Subcutaneous abdominal adipose tissue (tissue), 5 donors: Measurements from ENCODE around the gene SPACA6.

ENCODE experiments used
- H3K27ac ChIP-seq: one replicate; pipeline ENCODE4 v1.7.0; 2013; ENCODE audit warnings: low read depth, mild to moderate bottlenecking, inconsistent platforms, low read length, moderate library complexity
- H3K27me3 ChIP-seq, 5 donors: one replicate each; pipeline ENCODE4 v1.7.0; 2013; ENCODE audit warnings: low read length in 5 of 5, inconsistent platforms in 1 of 5; ENCODE audit not compliant: control insufficient read depth in 5 of 5, insufficient read depth in 4 of 5
- H3K36me3 ChIP-seq, 5 donors: one replicate each; pipeline ENCODE4 v1.7.0; 2013; ENCODE audit warnings: low read length in 5 of 5; ENCODE audit not compliant: control insufficient read depth in 5 of 5, insufficient read depth in 5 of 5
- H3K4me1 ChIP-seq, 5 donors: one replicate each; pipeline ENCODE4 v1.7.0; 2013; ENCODE audit warnings: low read length in 5 of 5, mild to moderate bottlenecking in 3 of 5, moderate library complexity in 1 of 5; ENCODE audit not compliant: control insufficient read depth in 5 of 5, insufficient read depth in 5 of 5
- H3K4me3 ChIP-seq, 5 donors: one replicate each; pipeline ENCODE4 v1.7.0; 2013; ENCODE audit warnings: low read length in 5 of 5, low read depth in 1 of 5
- H3K9ac ChIP-seq, 5 donors: one replicate each; pipeline ENCODE4 v1.7.0; 2013; ENCODE audit warnings: low read length in 5 of 5, mild to moderate bottlenecking in 4 of 5, moderate library complexity in 3 of 5
- H3K9me3 ChIP-seq, 5 donors: one replicate each; pipeline ENCODE4 v1.7.0; 2013; ENCODE audit warnings: low read length in 5 of 5; ENCODE audit not compliant: control insufficient read depth in 5 of 5
- donor health status: healthy.
- donor health status: healthy.
- donor health status: healthy.
- donor health status: healthy.
- donor health status: healthy.

SPACA6 gene

DNA sequence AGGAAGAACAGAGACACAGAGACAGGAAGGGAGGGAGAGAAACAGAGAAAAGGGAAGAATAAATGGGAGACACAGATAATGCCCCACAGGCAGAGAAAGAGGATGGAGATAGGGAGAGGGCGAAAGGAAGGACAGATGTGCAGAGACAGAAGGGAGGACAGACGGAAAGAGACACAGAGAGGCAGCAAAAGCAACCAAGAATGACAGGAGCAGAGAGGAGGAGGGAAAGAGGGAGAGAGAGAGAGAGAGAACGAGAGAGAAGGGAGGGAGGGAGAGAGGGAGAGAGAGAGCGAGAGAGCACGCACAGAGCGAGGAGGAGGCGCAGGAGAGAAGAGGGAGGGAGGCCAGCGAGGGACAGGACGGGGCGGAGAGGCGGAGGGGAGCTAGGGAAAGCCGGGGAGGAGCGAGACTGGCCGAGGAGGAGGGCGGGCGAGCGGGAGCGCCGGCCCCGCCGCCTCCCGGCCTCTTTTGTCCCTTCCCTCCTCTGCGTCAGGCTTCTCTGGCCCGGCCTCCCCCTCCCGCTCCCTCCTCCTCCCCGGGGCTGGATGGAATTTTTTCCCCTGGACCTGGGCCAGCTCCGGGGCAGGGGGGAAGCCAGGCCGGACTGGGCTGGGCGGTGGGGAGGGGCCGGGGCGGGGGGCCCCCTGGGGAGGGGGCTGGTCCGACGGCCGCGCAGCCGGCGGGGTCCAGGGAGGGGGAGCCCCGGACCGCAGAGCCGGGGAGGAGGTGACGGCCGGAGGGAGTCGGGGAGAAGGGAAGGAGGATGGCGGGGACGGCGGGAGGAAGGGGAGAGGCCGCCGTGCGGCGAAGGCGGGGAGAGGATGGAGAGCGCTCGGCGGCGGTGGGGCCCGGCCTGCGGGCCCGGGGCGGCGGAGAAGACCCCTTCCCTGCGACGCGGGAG is 4.2 kb upstream of the SPACA6 start:
- Histone ChIP-seq H3K9ac (peak overlapping the region; percentile 72 to 83 (median 81)), H3K9me3 (no peaks in the 10 kb centered on the region), H3K36me3 (peaks cover 0 to 11% (median 3%) of the 10 kb centered on the region in 5 donors), H3K4me1 (peaks cover 8 to 48% (median 44%) of the 10 kb centered on the region in 5 donors), H3K4me3 (peak overlapping the region; percentile 67 to 91 (median 81)), H3K27me3 (no peaks in the 10 kb centered on the region), H3K27ac (peak overlapping the region; percentile 94)

DNA sequence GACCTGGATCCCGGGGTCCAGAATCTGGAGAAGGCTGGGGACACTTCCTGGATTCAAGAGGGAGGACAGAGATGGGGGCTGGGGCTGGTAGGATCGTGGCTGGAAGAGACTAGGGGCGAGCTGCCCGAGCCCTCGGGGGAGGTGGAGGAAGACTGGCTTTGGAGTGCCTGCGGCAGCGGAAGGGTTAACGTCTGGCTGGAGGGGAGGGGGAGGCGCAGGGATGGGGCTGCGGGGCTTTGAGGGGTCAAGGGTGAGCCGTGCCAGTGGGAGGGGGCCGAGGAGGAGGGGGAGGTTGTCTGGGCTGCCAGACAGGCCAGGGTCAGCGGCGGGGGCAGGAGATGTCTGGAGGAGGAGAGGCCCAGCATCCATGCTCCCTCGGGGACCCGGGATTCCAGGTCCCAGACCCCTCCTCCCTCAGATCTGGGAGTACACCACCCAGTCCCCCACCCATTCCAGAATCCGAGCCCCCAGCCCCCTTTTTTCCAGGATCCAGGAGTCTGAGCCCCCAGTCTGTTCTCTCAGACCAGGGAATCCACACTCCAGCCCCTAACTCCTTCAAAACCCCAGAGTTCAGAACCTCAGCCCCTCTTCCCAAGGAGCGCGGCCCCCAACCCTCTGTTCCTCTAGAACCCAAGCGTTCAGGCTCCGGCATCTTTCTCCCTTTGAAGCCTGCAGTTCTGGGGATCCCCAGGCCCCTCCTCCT is 3.2 kb upstream of the SPACA6 start:
- Histone ChIP-seq H3K9ac (peak overlapping the region; percentile 48 to 96 (median 84)), H3K4me1 (peaks cover 8 to 48% (median 44%) of the 10 kb centered on the region in 5 donors), H3K27ac (peak overlapping the region; percentile 94)

DNA sequence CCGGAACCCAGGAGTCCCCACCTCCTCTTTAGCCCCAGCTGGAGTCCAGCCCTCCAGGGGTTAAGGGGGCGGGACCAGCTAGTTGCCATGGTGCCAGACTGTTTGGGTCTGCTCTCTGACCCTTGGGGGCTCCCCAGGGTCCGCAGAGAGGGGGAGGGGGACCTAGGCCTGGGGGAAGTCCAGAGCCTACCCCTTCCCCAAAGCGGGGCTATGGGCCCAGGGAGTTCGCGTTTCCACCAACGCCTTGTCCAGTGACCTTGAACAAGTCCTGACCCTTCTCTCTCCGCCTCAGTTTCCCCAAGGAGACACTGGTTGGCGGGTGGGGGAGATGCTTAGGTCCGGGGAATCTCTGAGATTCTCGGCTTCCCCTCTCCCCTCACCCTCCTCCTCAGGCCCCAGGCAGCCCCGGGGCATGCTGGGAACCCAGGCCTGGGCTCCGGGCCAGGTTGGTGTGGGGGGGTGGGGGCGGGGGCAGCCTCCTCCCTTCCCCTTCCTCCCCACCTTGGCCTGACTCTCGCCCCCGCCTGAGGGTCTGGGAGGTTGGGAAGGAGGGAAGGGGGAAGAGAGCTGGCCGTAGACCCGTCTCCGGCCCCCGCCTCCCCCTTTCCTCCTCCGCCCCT is 2.6 kb upstream of the SPACA6 start:
- peak overlapping the region; percentile 94 for H3K27ac ChIP-seq
- peak overlapping the region; percentile 48 to 96 (median 84) for H3K9ac ChIP-seq
- no peaks in the 10 kb centered on the region for H3K9me3 ChIP-seq
- H3K36me3 ChIP-seq, result peaks cover 0 to 27% (median 15%) of the 10 kb centered on the region in 5 donors
- H3K27me3 ChIP-seq, result no peaks in the 10 kb centered on the region
- peak overlapping the region; percentile 67 to 91 (median 81) for H3K4me3 ChIP-seq
- H3K4me1 ChIP-seq, result peaks cover 8 to 48% (median 44%) of the 10 kb centered on the region in 5 donors

More for the DNA sequence above, 3.2 kb upstream of the SPACA6 start:
- Histone ChIP-seq H3K27me3 (no peaks in the 10 kb centered on the region), H3K4me3 (peak overlapping the region; percentile 67 to 91 (median 81)), H3K9me3 (no peaks in the 10 kb centered on the region), H3K36me3 (peaks cover 0 to 20% (median 9%) of the 10 kb centered on the region in 5 donors)

DNA sequence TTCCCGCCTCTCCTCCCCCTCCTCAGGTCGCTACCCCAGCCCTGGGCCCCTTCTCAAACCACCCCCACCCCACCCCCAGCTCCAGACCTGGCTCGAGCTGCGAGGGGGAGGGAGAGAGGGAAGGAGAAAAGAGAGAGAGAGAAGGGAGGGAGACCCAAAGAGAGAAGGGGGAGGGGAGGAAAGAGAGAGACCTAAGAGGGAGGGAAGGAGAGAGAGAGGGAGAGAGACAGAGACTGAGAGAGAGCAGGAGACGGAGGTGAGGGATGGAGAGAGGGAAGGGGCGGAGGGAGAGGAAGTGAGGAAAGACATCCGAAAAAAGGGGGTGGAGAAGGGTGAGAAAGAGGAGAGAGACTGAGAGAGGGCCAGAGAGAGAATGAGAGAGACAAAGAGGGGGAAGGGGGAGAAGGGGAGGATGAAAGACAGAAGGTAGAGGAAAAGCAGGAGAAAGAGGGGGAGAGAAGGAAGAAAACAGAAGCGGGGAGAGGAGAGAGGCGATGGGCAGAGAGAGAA is 2.0 kb upstream of the SPACA6 start:
- Histone ChIP-seq H3K4me1 (peaks cover 8 to 48% (median 44%) of the 10 kb centered on the region in 5 donors), H3K4me3 (peak overlapping the region; percentile 25 to 91 (median 73)), H3K27me3 (no peaks in the 10 kb centered on the region), H3K27ac (peak overlapping the region; percentile 94), H3K36me3 (peaks cover 0 to 33% (median 19%) of the 10 kb centered on the region in 5 donors), H3K9me3 (no peaks in the 10 kb centered on the region), H3K9ac (peak overlapping the region; percentile 52 to 96 (median 74))

DNA sequence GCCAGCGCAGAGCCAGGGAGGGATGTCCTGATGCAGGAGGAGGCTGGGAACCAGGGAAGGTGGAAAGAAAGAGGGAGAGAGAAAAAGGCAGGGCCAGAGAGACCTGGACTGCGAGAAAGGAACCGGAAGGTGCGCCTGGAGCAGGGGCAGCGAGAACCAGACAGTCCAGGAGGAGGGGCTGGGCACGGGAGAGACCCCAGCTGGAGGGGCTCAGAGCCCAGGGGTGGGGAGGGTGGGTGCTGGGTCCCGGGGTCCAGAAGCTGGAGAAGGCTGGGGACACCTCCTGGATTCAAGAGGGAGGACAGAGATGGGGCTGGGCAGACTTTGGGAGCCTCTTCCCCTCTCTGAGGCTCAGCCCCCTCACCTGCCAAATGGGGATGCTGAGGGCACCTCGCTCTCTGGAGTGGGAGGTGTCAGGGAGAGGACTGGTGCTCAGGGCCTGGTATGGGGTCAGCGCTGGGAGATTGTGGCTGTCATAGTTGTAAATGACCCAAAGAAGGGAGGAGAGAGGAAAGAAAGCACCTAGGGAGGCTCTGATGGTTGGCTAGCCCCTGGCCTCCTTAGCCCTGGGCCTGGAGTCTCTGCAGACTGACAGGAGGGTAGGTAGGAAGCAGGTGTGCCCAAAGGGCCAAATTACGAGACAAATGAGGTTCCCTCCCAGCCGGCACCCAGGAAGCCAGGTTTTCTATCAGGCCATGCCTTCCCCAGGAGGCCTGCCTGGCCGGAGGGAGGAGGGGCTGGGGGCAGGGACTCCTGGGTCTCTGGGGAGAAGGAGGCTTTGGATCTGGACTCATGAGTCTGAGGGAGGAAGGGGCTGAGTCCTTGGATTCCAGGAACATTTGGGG is 1.3 kb upstream of the SPACA6 start:
- Histone ChIP-seq H3K27me3 (no peaks in the 10 kb centered on the region), H3K4me1 (peaks cover 8 to 48% (median 44%) of the 10 kb centered on the region in 5 donors), H3K27ac (peak overlapping the region; percentile 94), H3K9me3 (no peaks in the 10 kb centered on the region), H3K9ac (peak overlapping the region; percentile 15 to 84 (median 59)), H3K4me3 (peak overlapping the region; percentile 25 to 91 (median 73)), H3K36me3 (peaks cover 0 to 39% (median 25%) of the 10 kb centered on the region in 5 donors)

DNA sequence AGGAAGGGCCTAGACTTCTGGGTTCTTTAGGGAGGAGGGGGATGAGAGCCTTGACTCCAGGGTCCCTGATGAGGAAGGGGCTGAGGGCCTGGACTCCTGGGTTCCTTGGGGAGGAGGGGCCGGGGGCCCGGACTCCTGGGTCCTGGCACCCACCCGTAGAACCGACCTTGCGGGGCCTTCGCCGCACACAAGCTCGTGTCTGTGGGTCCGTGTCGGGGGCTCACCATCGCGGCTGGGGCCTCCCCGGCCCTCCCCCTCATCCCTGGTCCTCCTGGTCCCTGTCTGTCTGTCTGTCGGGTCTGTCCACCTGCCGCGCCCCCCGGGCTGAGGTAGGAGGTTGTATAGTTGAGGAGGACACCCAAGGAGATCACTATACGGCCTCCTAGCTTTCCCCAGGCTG is 662 bp upstream of the SPACA6 start:
- peak overlapping the region; percentile 94 for H3K27ac ChIP-seq
- peak overlapping the region; percentile 15 to 74 (median 34) for H3K9ac ChIP-seq
- peaks cover 0 to 46% (median 32%) of the 10 kb centered on the region in 5 donors for H3K36me3 ChIP-seq
- H3K4me1 ChIP-seq, result peaks cover 8 to 46% (median 43%) of the 10 kb centered on the region in 5 donors
- H3K9me3 ChIP-seq, result no peaks in the 10 kb centered on the region
- no peak overlapping the region for H3K4me3 ChIP-seq
- no peaks in the 10 kb centered on the region for H3K27me3 ChIP-seq

DNA sequence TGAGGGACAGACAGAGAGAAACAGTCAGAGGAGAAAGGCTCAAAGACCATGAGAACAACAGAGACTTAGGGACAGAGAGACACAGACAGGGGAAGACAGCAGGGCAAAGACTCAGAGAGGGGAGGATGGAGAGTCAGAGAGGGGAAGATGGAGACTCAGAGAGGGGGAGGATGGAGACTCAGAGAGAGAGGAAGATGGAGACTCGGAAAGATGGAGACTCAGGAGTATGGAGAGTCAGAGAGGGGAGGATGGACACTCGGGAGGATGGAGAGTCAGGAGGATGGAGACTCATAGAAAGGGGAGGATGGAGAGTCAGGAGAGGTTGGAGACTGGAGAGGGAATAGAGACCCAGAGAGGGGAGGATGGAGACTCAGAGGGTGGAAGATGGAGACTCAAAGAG is 689 bp downstream of the SPACA6 start:
- Histone ChIP-seq H3K27ac (no peak overlapping the region), H3K36me3 (peaks cover 0 to 60% (median 45%) of the 10 kb centered on the region in 5 donors), H3K27me3 (no peaks in the 10 kb centered on the region)

DNA sequence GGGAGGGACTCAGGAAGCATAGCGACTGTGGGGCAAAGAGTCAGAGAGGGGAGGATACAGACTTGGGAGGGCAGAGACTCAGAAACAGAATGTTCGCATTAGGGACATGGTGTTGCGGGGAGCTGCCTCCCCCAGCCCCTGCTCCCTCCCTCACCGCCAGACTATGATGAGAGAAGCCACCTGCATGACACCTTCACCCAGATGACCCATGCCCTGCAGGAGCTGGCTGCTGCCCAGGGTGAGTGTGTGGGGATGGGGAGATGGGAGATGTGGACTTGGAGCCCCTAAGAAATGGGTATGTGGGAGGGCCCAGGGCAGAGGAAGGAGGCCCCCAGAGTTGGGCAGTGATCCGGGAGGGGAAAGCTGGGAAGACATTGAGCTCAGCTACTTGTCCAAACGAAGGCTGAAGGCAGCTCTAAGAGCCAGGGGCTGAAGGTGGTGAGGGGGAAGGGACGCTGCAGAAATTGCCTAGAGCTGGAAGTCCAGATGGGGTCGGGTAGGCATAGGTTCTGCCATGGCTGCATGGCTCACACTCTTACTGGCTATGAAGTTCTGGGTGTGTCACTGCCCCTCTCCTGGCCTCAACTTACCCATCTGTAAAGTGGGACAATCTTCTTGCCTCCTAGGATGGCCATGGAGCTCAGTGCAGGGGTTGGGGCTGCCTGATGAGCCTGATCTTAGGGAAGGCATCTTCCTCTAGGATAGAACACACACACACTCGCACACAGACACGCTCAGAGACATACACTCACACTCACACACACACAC is 1.4 kb downstream of the SPACA6 start:
- H3K36me3 ChIP-seq, result peaks cover 0 to 66% (median 51%) of the 10 kb centered on the region in 5 donors
- H3K4me1 ChIP-seq, result peaks cover 3 to 31% (median 30%) of the 10 kb centered on the region in 5 donors
- no peaks in the 10 kb centered on the region for H3K9me3 ChIP-seq
- H3K9ac ChIP-seq, result no peak overlapping the region
- H3K4me3 ChIP-seq, result no peak overlapping the region
- no peaks in the 10 kb centered on the region for H3K27me3 ChIP-seq
- H3K27ac ChIP-seq, result no peak overlapping the region

More for the DNA sequence above, 689 bp downstream of the SPACA6 start:
- Histone ChIP-seq H3K4me1 (peaks cover 3 to 33% (median 30%) of the 10 kb centered on the region in 5 donors), H3K9me3 (no peaks in the 10 kb centered on the region), H3K9ac (no peak overlapping the region), H3K4me3 (no peak overlapping the region)
